ENCODE measurements around the gene CPA5.

DNA sequence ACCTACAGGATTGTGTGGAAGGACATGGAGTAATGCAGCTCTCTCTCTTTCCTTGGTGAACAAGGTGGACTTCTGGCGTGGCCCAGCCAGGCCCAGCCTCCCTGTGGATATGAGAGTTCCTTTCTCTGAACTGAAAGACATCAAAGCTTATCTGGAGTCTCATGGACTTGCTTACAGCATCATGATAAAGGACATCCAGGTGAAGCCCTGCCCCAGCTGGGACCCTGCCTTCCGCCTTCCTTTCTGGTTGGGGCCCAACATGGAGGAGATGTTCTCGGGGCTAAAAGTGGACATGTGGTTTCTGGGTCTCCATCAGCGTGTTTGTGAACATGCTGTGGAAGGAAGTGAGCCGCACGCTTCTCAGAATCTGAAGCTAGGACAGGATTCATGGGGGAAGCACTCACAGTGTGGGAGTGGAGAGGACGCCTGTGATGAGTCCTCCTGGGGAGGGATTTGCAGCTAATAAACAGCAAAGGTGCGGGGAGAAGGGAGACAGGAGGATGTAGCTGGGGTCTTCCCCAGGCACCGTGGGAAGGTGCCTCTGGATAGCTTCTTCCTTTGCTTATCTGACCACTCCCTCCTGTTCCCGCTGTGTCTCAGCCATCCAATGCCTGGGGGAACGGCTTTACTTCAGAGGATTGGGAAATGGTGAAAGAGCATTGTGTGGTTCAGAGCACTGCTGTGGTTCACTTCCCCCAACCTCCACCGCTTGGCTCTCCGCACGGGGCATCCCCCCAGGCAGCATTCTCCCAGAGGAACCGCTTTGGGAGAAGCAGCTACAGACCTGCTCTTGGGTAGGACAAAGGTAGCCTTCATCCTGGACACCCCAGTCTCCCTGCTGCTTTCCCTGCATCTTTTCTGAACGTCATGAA is 5.5 kb downstream of the CPA5 start:
- TF ChIP-seq ZNF274 (IDR thresholded peaks at IDR 0.05; ENCODE audit: low read depth, low read length): no peak
- TF ChIP-seq YY1 (IDR thresholded peaks at IDR 0.05; ENCODE audit: insufficient read depth, insufficient read length): no peak
- TF ChIP-seq SUZ12 (IDR thresholded peaks at IDR 0.05; ENCODE audit: extremely low read depth, insufficient read depth, insufficient read length): no peak

All from NT2/D1 (cell line).